T-cell (primary cell): Measurements from ENCODE around the gene FSTL4. TPM values are rescaled to one million over a fixed set of nuclear protein-coding genes. Genes with fewer than 3 reads are reported as not detected.
A peak's percentile ranks its signal among the peaks of the same experiment; 100 is the strongest.

Source experiments
- ATAC-seq, 4 experiments: fragments of 200-7000 bp in 3 of 4; fragments of 150-1000 bp in 1 of 4; cut with Tn5 transposase; replicated peaks in 1 of 4; 1 replicate in 3 of 4; 2 replicates in 1 of 4; pipeline ENCODE4 v1.10.0; 2021; ENCODE audit warnings: moderate library complexity in 3 of 4, mild to moderate bottlenecking in 2 of 4, moderate number of reproducible peaks in 1 of 4
- CTCF ChIA-PET, 2 donors: fragments of 300-600 bp; sonication (Branson Sonifier 250); formaldehyde crosslinking; loops; one replicate each; lab custom pipeline; 2022; ENCODE audit warnings: antibody characterized with exemption in 2 of 2; lab: Charles Lee
- POLR2A ChIA-PET, 2 donors: fragments of 300-600 bp; sonication (Branson Sonifier 250); formaldehyde crosslinking; loops; one replicate each; lab custom pipeline; 2022; ENCODE audit warnings: antibody characterized with exemption in 2 of 2; lab: Charles Lee
- DNase-seq, 35 experiments: peaks; one replicate each; pipeline versions ENCODE4 v3.0.0 to v3.0.0-alpha.2; 2013 to 2023
- H3K27ac ChIP-seq: one replicate; pipeline ENCODE4 v1.5.1; 2013; ENCODE audit warnings: low read length
- H3K27me3 ChIP-seq, 2 experiments: replicated peaks in 1 of 2; 1 replicate in 1 of 2; 2 replicates in 1 of 2; pipeline versions ENCODE4 v1.6.1 to v1.7.0; 2013; ENCODE audit warnings: low read length in 1 of 2, mixed read lengths in 1 of 2; ENCODE audit not compliant: control insufficient read depth in 2 of 2, insufficient read depth in 2 of 2; ENCODE audit errors: extremely low read depth in 1 of 2
- H3K36me3 ChIP-seq, 2 donors: 1 replicate in 1 of 2; 2 replicates in 1 of 2; pipeline versions ENCODE4 v1.6.1 to v1.7.0; 2013; ENCODE audit warnings: low read length in 1 of 2; ENCODE audit not compliant: control insufficient read depth in 2 of 2, insufficient read depth in 1 of 2; ENCODE audit errors: extremely low read depth in 1 of 2
- H3K4me1 ChIP-seq, 2 experiments: 1 replicate in 1 of 2; 2 replicates in 1 of 2; pipeline versions ENCODE4 v1.6.1 to v1.7.0; 2013; ENCODE audit warnings: low read length in 2 of 2, mixed read lengths in 1 of 2; ENCODE audit not compliant: insufficient read depth in 2 of 2, control insufficient read depth in 1 of 2; ENCODE audit errors: extremely low read depth in 1 of 2
- H3K4me3 ChIP-seq, 2 donors: 1 replicate in 1 of 2; 2 replicates in 1 of 2; pipeline versions ENCODE4 v1.5.1 to v1.7.0; 2013; ENCODE audit warnings: mild to moderate bottlenecking in 2 of 2, low read length in 1 of 2, moderate library complexity in 1 of 2; ENCODE audit not compliant: control insufficient read depth in 1 of 2; ENCODE audit errors: extremely low read depth in 1 of 2
- H3K9me3 ChIP-seq: 2 replicates; pipeline ENCODE4 v1.7.0; 2013
- H3K27ac Mint-ChIP-seq, 2 donors: one replicate each; pipeline ENCODE4 v1.8.0; 2020 to 2021; ENCODE audit warnings: mild to moderate bottlenecking in 2 of 2, mixed read lengths in 2 of 2
- H3K27me3 Mint-ChIP-seq, 2 donors: one replicate each; pipeline ENCODE4 v1.8.0; 2021 to 2022; ENCODE audit warnings: mixed read lengths in 2 of 2
- H3K36me3 Mint-ChIP-seq: one replicate; pipeline ENCODE4 v1.8.0; 2021; ENCODE audit warnings: mixed read lengths
- H3K4me1 Mint-ChIP-seq, 3 donors: one replicate each; pipeline ENCODE4 v1.8.0; 2020 to 2022; ENCODE audit warnings: mixed read lengths in 3 of 3, mild to moderate bottlenecking in 1 of 3
- H3K4me3 Mint-ChIP-seq, 3 donors: one replicate each; pipeline ENCODE4 v1.8.0; 2020 to 2022; ENCODE audit warnings: mild to moderate bottlenecking in 3 of 3, mixed read lengths in 3 of 3, moderate library complexity in 3 of 3
- H3K9me3 Mint-ChIP-seq, 3 donors: one replicate each; pipeline ENCODE4 v1.8.0; 2020 to 2022; ENCODE audit warnings: mixed read lengths in 3 of 3
- WGBS: methylation state at CpG from one replicate; pipeline ENCODE4 v1.1.5; 2013; ENCODE audit warnings: missing lambda C conversion rate; ENCODE audit not compliant: insufficient coverage; 5-methylcytosine and 5-hydroxymethylcytosine counted together
- total RNA-seq, 35 experiments: library from RNA in 6 of 35; stranded (reverse) in 6 of 35; fragments of 120-200 nt in 1 of 35; gene quantifications; one replicate each; pipeline versions ENCODE4 v1.2.1 to v1.2.4 and lab custom pipeline; 2013 to 2026

Gene FSTL4
- total RNA-seq, 5 donors from 2014 or later (not counting 1 experiment from before 2014, with no cell fraction given): 1.6 TPM; not detected in 3

GRCh38 chr5:133363807-133364587 is 248.3 kb downstream of the FSTL4 start:
- Histone ChIP-seq H3K27ac (no peak overlapping the region), H3K4me3 (no peak overlapping the region), H3K4me1 (no peaks in the 10 kb centered on the region), H3K27me3 (peaks cover 0 to 10% of the 10 kb centered on the region in 2 experiments), H3K9me3 (no peaks in the 10 kb centered on the region), H3K36me3 (no peaks in the 10 kb centered on the region)
- Mint-ChIP-seq H3K27ac (no peak overlapping the region), H3K4me3 (no peak overlapping the region), H3K36me3 (no peaks in the 10 kb centered on the region), H3K9me3 (no peaks in the 10 kb centered on the region), H3K27me3 (peaks cover 0 to 10% of the 10 kb centered on the region in 2 donors), H3K4me1 (no peaks in the 10 kb centered on the region)
- ChIA-PET POLR2A (no interaction called here), CTCF (no interaction called here)
- 84% methylated on average over 5 of the region's 10 CpGs for WGBS
- DNase-seq (no peak), ATAC-seq (no peak)

GRCh38 chr5:133362438-133362837 is 249.9 kb downstream of the FSTL4 start:
- ATAC-seq (no peak), DNase-seq (no peak)
- Histone ChIP-seq H3K27ac (no peak overlapping the region), H3K4me1 (no peaks in the 10 kb centered on the region), H3K9me3 (no peaks in the 10 kb centered on the region), H3K27me3 (peaks cover 0 to 10% of the 10 kb centered on the region in 2 experiments), H3K4me3 (no peak overlapping the region), H3K36me3 (no peaks in the 10 kb centered on the region)
- Mint-ChIP-seq H3K4me3 (no peak overlapping the region), H3K9me3 (no peaks in the 10 kb centered on the region), H3K4me1 (no peaks in the 10 kb centered on the region), H3K27me3 (peaks cover 0 to 10% of the 10 kb centered on the region in 2 donors), H3K36me3 (no peaks in the 10 kb centered on the region), H3K27ac (no peak overlapping the region)
- WGBS: 87% methylated on average over 6 of the region's 7 CpGs
- ChIA-PET POLR2A (no interaction called here), CTCF (no interaction called here)

- Histone ChIP-seq H3K4me3 (no peak overlapping the region), H3K4me1 (no peaks in the 10 kb centered on the region), H3K27me3 (peaks cover 0 to 9% of the 10 kb centered on the region in 2 experiments), H3K27ac (no peak overlapping the region), H3K9me3 (no peaks in the 10 kb centered on the region), H3K36me3 (no peaks in the 10 kb centered on the region)
- Mint-ChIP-seq H3K27ac (no peak overlapping the region), H3K36me3 (no peaks in the 10 kb centered on the region), H3K27me3 (peaks cover 0 to 10% of the 10 kb centered on the region in 2 donors), H3K9me3 (no peaks in the 10 kb centered on the region), H3K4me1 (no peaks in the 10 kb centered on the region), H3K4me3 (no peak overlapping the region)
- no peak for ATAC-seq
- POLR2A ChIA-PET: no interaction called here
- DNase-seq: no peak
- no CpG with 5 or more reads among the region's 1 CpG for WGBS
- CTCF ChIA-PET: no interaction called here
These were observed 250.4 kb downstream of the FSTL4 start for GRCh38 chr5:133361922-133362321.

GRCh38 chr5:133360693-133361472 is 251.5 kb downstream of the FSTL4 start:
- WGBS: 82% methylated on average over 9 of the region's 18 CpGs
- no peak for DNase-seq
- no peaks in the 10 kb centered on the region for H3K4me1 ChIP-seq
- no peak overlapping the region for H3K27ac Mint-ChIP-seq
- no peak for ATAC-seq
- H3K4me1 Mint-ChIP-seq: no peaks in the 10 kb centered on the region
- no peaks in the 10 kb centered on the region for H3K36me3 ChIP-seq
- peaks cover 0 to 14% of the 10 kb centered on the region in 2 experiments for H3K27me3 ChIP-seq
- H3K9me3 Mint-ChIP-seq: no peaks in the 10 kb centered on the region
- no peak overlapping the region for H3K27ac ChIP-seq
- ChIA-PET POLR2A (no interaction called here), CTCF (interaction anchor here (0.7 to 0.8 kb wide), 2 partner anchors 131 to 247 kb away, joined by 3 to 8 read pairs; no protein-coding TSS in a partner anchor)
- no peaks in the 10 kb centered on the region for H3K36me3 Mint-ChIP-seq
- H3K4me3 Mint-ChIP-seq: no peak overlapping the region
- H3K4me3 ChIP-seq: no peak overlapping the region
- H3K27me3 Mint-ChIP-seq: peaks cover 0 to 7% of the 10 kb centered on the region in 2 donors
- H3K9me3 ChIP-seq: no peaks in the 10 kb centered on the region

- H3K27ac ChIP-seq: no peak overlapping the region
- WGBS: 88% methylated on average over 5 of the region's 8 CpGs
- H3K4me1 ChIP-seq: no peaks in the 10 kb centered on the region
- POLR2A ChIA-PET: no interaction called here
- H3K36me3 ChIP-seq: no peaks in the 10 kb centered on the region
- H3K36me3 Mint-ChIP-seq: no peaks in the 10 kb centered on the region
- DNase-seq (no peak), ATAC-seq (no peak)
- no peak overlapping the region for H3K4me3 Mint-ChIP-seq
- peaks cover 0 to 14% of the 10 kb centered on the region in 2 experiments for H3K27me3 ChIP-seq
- no peaks in the 10 kb centered on the region for H3K9me3 Mint-ChIP-seq
- peaks cover 0 to 7% of the 10 kb centered on the region in 2 donors for H3K27me3 Mint-ChIP-seq
- no peak overlapping the region for H3K4me3 ChIP-seq
- H3K27ac Mint-ChIP-seq: peak overlapping the region in 1 of 2 donors; percentile 6
- CTCF ChIA-PET: interaction anchor here in 1 of 2 donors (0.7 kb wide), 1 partner anchor 63 kb away, joined by 3 read pairs; no protein-coding TSS in a partner anchor
- H3K9me3 ChIP-seq: no peaks in the 10 kb centered on the region
- H3K4me1 Mint-ChIP-seq: no peaks in the 10 kb centered on the region
These were observed 252.5 kb downstream of the FSTL4 start for GRCh38 chr5:133359861-133360260.

- DNase-seq (no peak), ATAC-seq (no peak)
- Mint-ChIP-seq H3K4me3 (no peak overlapping the region), H3K27me3 (peaks cover 0 to under 1% of the 10 kb centered on the region in 2 donors), H3K36me3 (no peaks in the 10 kb centered on the region), H3K4me1 (no peaks in the 10 kb centered on the region), H3K9me3 (no peaks in the 10 kb centered on the region), H3K27ac (no peak overlapping the region)
- WGBS: 100% methylated on average over 5 of the region's 12 CpGs
- no peaks in the 10 kb centered on the region for H3K9me3 ChIP-seq
- no peaks in the 10 kb centered on the region for H3K36me3 ChIP-seq
- POLR2A ChIA-PET: no interaction called here
- H3K4me1 ChIP-seq: no peaks in the 10 kb centered on the region
- H3K27ac ChIP-seq: no peak overlapping the region
- CTCF ChIA-PET: no interaction called here
- H3K27me3 ChIP-seq: peaks cover 0 to 15% of the 10 kb centered on the region in 2 experiments
- H3K4me3 ChIP-seq: no peak overlapping the region
These were observed 254.1 kb downstream of the FSTL4 start for GRCh38 chr5:133358271-133358670.
